Measurements from ENCODE around the gene GPER1. TPM values are rescaled to one million over a fixed set of nuclear protein-coding genes. Genes with fewer than 3 reads are reported as not detected.
A peak's percentile ranks its signal among the peaks of the same experiment; 100 is the strongest.
"Not testable (repeated sequence)": the region's sequence is repeated elsewhere in the genome, so short reads cannot be mapped to it uniquely, and the experiment has no call there.

The GPER1 gene
- total RNA-seq = 1.1 TPM

DNA sequence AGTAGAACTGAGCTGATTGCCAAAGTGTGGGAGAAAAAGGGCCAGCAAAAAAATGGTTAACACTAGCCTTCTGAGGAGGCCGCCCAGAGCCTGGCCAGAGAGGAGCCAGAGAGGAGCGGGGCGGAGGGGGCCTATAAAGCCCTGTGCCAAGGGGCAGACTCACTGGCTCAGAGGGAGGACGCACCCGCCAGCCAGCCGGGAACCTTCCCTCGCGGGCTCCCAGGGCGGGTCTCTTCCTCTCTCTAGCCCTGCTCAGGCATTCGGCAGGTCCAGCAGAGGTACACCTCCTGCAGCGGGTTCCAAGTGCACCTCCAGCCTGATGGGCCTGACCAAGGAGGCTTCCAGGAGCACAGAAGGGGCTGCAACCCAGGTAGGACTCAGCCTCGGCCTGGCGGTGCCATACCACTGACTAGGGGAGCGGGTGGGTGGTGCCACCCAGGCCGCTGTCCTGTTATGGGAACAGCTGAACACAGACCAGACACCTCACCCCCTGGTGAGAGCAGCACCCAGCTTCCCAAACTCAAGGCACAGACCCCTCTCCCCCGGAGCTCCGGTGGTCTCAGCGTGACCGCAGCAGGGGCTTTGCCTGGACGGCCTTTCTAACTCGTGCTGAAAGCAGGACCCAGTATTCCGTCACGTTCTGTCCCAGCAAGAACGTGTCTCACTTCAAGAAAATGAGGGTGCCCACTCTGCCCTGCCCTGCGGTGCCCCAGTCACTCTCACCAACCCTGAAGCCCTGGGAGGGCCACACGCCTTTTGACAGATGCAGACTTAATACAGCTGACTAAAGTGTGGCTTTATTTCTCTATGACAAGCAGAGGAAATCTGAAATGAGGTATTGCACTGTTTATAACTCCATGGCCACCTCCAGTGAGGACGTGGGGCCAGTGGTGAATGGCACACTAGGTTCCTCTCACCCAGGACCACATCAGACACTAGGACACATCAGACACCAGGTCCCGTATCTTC, at the start of gene GPER1:
TSS of gene GPER1 (plus strand) at position 162 of the 969 bp plus-strand sequence. CDS start 3,616 bp downstream, outside the sequence.
- DNase-seq = no peak

DNA sequence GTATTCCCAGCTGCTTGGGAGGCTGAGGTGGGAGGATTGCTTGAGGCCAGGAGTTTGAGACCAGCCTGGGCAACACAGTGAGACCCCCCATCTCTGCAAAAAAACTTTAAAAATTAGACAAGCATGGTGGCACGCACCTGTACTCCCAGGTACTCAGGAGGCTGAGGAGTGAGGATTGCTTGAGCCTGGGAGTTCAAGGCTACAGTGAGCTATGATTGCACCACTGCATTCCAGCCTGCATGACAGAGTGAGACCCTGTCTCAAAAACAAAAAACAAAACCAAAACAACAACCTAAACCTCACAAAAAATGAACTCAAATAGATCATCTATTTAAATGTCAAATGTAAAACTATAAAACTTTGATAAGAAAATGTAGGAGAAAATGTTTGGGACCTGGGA, 47.7 kb upstream of the GPER1 start:
- not testable (repeated sequence) for DNase-seq

DNA sequence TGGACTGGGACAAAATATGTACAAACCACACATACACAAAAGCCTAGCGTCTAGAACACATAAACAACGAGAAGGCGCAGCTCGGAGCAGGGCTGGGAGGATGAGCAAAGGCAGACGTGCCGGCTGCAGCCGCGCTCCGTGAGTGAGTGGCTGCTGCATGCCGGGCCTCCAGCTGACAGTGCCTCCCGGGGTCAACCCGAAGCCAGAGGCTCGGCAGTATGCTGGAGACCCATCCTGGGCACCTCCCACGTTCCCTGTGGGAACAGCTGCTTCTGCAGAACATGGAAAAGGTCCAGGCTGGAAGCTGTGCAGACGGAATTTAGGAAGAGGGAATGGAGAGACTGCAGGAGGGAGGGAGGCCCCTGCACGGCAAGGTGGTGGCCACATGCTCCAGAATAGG, 47.1 kb upstream of the GPER1 start:
- peak; percentile 50 for DNase-seq

DNA sequence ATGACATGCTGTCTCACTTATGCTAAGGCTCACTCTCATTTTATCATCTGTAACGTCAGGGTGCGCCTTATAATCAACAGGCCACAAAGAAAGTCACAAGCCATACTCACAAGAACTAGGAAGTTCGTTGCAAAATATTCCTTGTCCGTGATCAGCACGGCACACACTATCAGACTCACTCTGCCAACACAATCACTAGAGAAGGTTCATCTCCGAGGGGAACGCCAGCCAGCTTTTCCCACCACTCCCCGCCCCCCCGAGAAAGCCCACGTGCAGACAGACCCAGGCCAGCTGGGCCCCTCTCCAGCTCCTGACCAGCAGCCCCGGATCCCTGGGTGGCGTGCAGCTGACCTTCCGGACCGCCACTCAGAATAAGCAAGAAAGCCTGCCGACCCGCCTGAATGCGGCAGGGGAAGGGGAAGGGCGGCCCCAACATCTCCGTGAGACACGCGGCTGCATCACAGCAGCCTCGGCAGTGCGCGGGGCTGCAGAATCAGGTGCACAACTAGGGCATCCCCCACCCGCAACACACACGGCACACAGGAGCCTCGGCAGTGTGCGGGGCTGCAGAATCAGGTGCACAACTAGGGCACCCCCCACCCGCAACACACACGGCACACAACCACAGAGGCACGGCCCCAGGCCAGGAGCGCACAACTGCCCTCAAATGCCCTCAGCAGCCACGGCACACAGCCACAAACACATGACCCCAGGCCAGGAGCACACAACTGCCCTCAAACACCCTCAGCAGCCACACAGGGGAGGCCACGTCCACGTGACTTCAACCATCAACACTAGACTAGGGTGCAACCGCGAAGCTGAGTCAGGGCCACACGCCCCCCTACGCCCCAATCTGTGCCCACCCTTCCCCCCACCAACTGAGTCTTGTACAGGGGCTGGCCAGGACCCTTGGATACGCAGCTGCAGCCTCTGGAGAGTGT, 46.1 kb upstream of the GPER1 start:
- DNase-seq = no peak

DNA sequence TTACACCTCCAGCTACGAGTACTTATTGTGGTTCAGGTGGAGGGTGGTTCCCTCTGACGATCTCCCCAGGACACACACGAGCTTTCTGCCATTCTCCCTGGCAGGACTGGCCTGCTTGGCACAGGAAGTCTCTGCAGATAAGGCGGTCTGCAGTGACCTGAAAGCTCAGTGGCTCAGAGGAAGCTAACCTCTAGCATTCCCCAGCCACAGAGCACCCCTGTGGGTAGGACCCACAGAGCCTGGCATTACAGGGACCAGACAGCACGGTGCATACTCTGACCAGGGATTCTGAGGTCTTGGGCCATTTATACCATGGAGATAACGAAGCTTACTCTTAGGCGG, 45.5 kb upstream of the GPER1 start:
- DNase-seq = no peak

DNA sequence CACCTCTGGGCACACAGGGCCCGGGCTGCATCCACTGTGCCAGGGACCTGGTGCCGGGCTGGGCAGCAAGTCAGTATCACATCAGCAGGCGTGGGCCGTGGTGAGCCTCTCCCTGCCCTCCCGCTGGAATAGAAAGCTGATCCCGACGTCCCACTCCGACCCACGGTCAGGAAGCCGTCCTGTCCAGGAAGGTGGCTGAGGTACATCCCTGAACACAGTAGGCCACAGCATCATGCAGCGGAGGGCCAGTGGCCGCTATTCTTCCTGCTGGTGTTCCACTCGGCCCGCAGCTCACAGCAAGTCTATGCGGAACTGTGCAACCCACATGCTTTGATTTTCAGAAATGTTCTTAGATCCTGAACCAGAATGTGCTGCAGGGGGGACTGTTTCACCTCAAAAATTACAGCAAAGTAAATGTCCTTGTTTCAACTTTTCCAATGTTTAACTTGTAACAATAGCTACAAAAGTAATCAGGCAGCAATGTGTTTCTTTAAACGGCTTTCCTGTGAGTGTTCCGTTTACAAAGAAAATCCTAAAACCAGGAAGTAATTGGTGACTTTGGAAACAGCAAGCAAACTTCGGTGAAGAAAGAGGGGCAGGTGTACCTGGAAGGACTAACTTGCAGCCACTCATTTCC, 44.2 kb upstream of the GPER1 start:
- no peak for DNase-seq

DNA sequence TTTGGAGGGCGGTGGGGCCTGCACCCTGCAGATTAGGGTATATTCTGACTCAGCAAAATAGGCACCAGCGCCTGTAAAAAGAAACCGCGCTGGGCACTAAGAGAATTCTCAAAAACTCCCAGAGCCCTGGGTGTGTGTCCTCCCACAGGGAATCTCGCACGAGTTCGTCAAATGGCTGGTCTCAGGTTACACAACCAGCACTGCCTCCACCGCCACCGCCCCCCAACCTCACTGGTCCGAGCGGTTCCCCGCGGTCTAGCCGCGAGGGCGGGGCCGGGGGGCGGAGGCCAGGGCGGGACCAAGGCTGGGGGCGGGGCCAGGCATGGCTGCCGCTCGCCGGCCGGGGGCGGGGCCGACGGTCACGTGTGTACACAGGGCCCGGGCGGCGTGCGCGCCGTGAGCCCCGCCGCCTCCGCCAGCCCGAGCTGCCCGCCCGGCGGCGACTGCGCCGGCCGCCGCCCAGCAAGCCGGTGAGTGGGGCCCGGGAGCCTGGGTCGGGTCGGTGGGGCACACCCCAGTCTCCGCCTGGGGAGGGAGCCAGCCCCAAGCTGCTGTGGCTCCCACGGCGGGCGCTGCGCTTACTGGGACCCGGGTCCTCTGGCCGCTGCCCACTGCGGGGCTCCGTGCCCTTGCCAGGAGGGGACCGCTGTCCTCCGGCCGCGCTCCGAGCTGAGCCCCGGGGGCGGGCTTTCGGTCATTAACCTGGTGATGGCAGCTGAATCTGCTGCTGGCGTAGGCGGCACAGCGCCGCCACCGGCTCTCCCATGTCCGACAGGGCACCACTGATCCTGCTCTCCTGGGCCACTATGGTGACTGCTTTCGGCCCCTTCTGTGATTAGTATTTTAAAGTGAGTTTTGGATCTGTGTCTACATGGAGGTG, 43.5 kb upstream of the GPER1 start, which contains the start of gene GPR146:
TSS of gene GPR146 (plus strand) at position 358 of the 880 bp plus-strand sequence. CDS start 12,970 bp downstream, outside the sequence.
- peak; percentile 90 for DNase-seq

DNA sequence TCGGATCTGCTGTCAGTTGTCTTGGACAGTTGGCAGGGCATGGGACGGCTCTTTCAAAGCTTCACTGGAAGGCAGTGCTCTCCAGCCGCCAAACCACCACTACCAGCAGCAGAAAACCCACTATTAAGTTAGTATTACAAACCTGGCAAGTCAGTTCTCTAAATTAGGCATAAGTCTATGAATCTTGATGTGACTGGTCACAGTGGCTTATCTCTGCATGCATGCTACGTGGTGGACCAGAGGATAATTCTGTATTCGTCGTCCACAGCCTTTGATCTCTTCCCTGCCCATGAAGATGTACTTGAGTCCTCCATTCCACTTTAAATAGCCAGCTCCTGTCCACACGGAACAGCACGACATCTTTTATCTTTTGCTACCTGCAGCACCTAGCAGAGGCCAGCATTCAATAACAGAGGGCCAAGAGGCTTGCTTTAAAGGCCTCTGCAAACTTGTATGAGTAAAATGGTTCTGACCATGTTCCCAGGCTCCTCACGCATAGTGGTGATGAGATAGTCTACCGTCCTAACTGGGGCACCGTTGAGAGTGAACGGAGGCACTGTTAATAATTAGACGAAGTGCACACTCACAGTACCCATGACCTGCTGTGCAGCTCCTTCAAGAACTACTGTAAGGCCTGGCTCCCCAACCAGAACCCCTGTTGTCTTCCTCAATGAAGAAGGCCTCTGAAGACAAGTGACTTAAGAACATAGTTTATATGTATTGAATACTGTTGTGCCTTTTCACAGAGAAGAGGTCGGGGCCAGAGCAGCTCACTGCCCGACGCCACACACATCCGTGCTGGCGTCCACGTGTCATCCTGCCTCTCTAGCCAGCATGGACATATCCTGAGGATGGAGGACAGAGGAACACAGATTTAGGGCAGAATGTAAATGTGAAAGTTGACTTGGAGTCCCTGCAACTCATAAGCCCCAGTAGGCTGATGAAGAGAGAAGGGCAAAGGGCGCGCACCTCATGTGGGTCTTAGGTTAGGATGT, 42.5 kb upstream of the GPER1 start:
- no peak for DNase-seq

DNA sequence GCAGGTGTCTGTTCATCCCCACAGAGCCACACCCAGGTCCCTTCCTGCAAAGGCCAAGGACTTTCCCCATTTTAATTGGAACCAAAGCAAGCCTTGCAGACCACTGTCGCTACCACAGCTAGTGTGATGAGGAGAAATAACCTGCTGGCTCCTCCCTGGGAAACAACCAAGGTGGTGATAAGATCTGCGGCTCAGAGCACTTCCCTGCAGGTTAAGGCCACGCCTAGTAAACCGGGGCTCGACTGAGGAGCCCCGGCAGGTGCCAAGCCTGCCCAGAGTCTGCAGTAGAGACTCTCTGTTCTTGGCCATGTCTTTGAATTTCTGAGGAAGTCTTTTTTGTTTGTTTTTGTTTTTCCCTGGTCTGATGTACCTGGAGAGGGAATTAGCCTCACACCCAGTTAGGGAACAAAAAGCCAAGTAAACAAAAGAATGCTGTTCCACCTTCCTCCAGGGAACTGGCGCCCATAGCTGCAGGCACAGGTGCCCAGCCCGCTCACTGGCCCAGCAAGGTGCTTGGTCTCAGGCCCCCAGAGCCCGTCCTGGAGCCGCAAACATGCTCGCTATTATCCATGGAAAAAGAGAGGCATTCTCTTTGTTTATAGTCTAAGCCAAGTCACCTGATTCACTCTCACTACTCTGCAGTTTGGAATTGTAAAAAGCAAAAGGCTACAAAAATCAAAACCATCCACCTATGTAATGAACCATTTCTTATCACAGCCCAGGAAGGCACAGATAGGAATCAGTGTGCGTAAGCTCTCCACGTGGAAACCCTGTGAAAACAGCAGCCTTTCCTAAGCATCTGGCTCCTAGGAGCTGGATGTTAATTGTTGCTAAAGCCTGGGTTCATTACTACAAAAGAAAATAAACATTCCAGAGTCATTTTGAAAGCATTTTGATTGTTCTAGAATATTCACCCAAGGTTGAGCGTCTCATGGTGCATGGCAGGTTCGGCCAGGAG, 40.9 kb upstream of the GPER1 start:
- no peak for DNase-seq

DNA sequence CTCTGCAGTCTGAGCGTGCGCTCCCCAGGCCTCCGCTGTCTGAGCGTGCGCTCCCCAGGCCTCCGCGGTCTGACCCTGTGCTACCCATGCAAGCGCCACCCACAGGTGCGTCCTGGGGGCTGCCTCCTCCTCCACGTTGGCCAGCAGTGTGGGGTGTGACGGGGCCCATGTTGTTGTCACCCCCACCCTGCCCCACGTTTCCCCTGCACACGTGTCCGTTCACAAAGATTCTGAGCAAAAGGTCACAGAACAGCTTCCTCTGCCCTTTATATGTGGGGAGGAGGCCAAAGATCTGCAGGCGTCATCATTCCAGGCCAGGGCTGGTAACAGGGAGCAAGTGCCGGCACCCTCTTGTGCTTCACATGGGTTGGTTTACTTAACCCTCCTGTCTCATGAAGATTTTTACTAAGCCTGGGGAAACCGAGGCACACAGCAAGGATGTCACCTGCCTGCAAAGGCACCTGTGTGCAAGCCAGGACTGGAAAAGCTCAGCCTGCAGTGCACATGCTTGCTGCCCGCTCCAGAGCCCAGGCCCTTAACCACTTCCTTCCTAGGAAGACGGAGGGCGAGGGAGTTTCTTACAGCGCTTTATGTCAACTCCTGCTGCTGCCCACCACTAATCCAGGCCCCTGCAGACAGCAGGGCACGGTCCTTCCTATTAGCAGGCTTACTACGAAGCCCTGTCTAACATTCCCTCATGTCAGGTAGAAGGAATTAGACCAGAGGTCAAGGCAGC, 38.7 kb upstream of the GPER1 start:
- DNase-seq = no peak

DNA sequence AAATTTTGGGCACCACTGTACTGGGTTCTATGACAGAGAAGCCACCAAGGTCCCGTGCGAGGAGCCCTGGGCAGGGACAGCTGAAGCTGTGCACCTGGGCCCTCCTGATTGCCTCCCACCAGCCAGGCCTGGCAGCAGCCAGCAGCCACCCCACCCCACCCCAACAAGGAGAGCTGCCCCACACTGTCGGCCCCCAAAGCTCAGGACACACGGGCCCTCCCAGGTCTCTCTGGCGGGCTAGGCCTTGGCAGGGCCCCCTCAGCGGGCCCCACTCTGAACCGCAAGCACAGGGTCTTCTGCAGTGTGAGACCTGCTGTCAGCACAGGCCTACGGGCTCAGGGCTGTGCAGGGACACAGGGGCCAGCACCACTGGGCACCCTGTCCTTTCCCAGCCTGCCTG, 38.1 kb upstream of the GPER1 start:
- DNase-seq = no peak

DNA sequence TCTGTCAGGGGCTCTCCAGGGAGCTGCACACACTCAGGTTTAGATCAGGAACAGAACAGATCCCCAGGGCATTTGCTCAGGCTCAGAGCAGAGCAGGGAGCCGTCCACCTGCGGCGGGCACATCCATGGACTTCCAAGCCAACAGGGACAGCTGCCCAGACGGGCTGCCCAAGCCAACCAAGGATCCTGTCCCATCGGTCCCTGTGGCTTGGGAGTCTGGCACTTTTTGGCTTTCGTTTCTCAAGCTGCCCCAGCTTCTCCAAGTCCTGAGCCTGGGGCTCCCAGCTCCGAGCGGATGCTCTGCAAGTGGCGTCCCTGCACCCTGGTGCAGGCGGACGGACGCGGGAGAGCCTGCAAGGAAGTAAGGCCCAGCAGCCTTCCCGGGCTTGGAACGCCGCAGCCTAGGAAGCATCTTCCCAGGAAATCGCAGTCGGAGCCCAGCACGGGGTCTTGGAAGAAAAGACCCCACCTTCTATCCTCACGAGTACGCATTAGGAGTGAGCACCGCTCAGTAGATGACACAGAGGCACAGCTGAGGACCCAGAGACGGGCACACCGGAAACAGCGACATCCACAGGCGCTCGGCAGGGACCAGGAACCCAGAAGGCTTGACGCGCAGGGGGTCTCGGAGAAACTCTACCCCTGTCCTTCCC, 37.5 kb upstream of the GPER1 start:
- DNase-seq = no peak

DNA sequence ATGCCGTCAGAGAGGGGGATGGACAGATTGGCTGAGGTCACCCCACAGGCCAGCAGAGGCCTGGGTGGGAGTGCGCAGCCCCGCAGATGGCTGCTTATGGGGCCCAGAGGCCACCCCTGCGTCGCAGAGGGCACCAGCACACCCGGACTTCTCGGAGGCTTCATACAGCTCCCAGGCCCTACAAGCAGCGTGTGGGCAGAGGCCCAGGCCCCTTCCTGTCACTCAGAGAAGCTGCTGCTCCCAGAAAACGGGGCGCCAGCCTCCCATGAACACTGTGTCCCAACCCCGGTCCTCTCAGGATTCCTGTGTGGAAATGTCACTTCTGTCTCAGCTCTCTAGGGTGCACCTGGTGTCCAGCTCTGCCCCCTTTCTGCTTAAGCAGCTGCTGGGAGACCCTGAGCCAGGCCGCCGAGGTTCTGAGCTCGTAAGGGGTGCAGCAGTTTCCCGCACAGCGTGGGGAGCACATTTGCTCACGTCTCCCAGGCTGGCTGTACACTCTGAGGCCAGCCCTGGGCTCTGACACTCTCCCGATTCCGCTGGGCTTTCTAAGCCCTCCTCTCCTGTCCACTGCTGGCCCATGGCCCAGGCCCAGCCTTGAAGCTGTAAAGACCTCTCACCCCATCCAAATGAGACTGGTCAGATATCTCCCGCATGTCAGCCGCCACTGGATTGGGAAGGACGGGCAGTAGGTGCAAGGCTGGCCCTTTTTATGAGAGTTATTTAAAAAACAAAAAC, 36.8 kb upstream of the GPER1 start:
- DNase-seq = no peak

DNA sequence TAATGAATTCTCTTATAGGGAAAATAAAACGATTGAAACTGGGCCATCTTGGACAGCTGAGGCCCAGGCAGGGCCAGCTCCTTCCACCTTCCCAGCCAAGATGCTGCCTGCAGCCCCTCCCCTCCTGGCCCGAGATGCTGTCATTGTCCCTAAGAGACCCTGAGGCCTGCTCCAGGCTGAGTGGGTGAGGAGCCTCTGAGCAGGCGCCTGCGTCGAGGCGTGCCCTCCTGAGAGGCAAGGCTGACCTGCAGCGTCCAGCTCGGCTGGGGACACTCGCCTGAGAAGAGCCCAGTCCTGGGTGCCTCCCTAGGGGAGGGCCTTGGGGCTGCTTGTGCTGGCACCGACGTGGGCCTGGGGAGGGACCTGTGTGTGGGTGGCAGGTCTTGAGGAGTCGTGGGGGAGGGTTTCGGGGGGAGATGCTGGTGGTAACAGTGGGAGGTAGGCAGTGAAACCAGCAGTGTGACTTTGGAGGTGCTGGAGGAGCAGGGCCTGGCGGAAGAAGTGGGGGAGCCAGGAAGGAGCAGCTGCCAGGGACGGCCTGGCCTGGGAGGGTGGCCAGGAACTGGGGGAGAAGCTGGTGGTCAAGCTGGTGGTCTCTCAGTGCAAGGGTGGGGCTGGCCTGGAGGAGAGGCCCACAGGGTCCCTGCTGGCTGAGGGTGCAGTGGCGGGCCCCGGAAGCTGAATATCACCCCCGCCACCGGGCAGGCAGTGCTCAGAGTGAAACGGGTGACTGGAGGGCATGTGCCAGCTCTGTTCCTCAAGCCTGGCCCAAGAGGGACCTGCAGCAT, 35.7 kb upstream of the GPER1 start:
- no peak for DNase-seq

DNA sequence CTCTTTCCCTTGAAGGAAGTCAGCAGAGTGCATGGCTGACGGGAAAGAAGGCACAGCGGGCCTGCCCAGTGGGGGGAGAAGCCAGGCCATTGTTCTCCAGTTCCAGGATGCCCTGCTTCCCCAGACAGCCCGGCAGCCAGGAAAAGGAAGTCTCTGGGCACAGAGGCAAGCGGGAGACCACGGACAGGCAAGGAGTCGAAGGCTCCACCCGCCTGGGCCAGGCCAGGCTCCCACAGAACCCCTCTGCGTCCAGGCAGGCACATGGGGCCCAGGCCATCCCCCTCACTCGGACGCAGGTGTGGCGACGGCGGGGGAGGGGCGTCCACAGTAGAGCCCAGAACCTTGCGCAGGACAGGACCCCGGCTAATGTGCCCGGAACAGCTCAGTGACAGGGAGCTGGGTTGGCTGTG, 34.9 kb upstream of the GPER1 start:
- DNase-seq = no peak

DNA sequence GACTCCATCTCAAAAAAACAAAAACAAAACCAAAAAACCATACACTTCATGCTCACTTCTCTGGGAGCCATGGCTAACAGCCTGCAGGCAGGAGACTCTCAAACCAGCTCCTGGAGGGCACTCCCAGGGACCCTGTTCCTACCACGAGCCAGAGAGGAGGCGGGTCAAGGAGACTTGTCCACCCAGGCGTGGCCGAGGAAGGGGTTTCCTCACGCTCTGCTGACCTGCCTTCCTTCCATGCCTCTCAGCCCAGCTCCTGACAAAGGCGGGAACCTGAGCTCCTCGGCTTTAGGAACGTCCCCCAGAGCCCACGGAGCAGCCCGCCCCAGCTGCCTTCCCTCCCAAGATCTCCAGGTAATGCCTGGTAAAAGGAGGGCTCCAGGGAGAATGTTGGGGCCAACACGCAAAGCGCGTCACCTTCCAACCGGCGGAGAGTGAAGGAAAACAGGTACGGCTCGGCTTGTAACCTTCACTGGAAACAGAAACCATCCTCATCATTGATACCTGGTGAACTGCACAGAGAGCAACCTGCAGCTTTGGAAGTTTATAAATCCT, 34.0 kb upstream of the GPER1 start:
- no peak for DNase-seq

All from occipital lobe (tissue), 2 donors.